Upper lobe of right lung (tissue), 1 donor: Measurements from ENCODE around the gene ERC1. TPM values are rescaled to one million over a fixed set of nuclear protein-coding genes. Genes with fewer than 3 reads are reported as not detected.

Experiments
- ATAC-seq: fragments of 200-7000 bp; cut with Tn5 transposase; one replicate; pipeline ENCODE4 v1.9.1; 2020; ENCODE audit warnings: mild to moderate bottlenecking, moderate library complexity
- DNase-seq: peaks from one replicate; pipeline ENCODE4 v3.0.0-alpha.2; 2020
- H3K27ac ChIP-seq: fragments of 200-600 bp; one replicate; pipeline ENCODE4 v1.8.0; 2022
- H3K27me3 ChIP-seq: fragments of 200-600 bp; one replicate; pipeline ENCODE4 v1.8.0; 2022; ENCODE audit warnings: mild to moderate bottlenecking
- H3K36me3 ChIP-seq: fragments of 200-600 bp; one replicate; pipeline ENCODE4 v1.8.0; 2022
- H3K4me1 ChIP-seq: fragments of 200-600 bp; one replicate; pipeline ENCODE4 v1.8.0; 2022
- H3K4me3 ChIP-seq: fragments of 200-600 bp; one replicate; pipeline ENCODE4 v1.8.0; 2022; ENCODE audit warnings: mild to moderate bottlenecking
- H3K9me3 ChIP-seq: fragments of 200-600 bp; one replicate; pipeline ENCODE4 v1.8.0; 2022
- CTCF ChIP-seq: fragments of 200-600 bp; IDR thresholded peaks from one replicate; pipeline ENCODE4 v1.8.0; 2022; ENCODE audit warnings: antibody characterized with exemption
- intact Hi-C: fragments of 100-400 bp; cut with DNase I; formaldehyde crosslinking; loops from one replicate; pipeline ENCODE4 v1.11.0; 2022
- total RNA-seq: library from RNA; stranded (reverse); fragmentation: NEBNext Ultra II Directional; extraction: Animal tissue kit (Norgen Biotek cat#: 25700); gene quantifications from one replicate; pipeline ENCODE4 v1.2.1, GENCODE V29; 2021
- donor health status: DM: no; HTN: yes; CAD: no; lungs with severe emphysema.

The ERC1 gene
- total RNA-seq, 1 donor from 2014 or later: 54.3 TPM

- Histone ChIP-seq H3K4me1 (no peaks in the 10 kb centered on the region), H3K27me3 (no peaks in the 10 kb centered on the region), H3K36me3 (no peaks in the 10 kb centered on the region), H3K27ac (no peak overlapping the region), H3K9me3 (no peaks in the 10 kb centered on the region), H3K4me3 (no peak overlapping the region)
- no peak for ATAC-seq
- TF ChIP-seq CTCF: no peak
- intact Hi-C loops: no loop called here
- no peak for DNase-seq
Measured at GRCh38 chr12:1011091-1011490, 20.1 kb downstream of the ERC1 start.

GRCh38 chr12:1013618-1014489 lies 22.8 kb downstream of the ERC1 start:
- no peak overlapping the region for H3K27ac ChIP-seq
- ATAC-seq: no peak
- H3K27me3 ChIP-seq: no peaks in the 10 kb centered on the region
- DNase-seq: no peak
- no peaks in the 10 kb centered on the region for H3K9me3 ChIP-seq
- no peaks in the 10 kb centered on the region for H3K4me1 ChIP-seq
- no peak overlapping the region for H3K4me3 ChIP-seq
- no peaks in the 10 kb centered on the region for H3K36me3 ChIP-seq
- TF ChIP-seq CTCF: no peak
- intact Hi-C loops: no loop called here

- H3K27me3 ChIP-seq: no peaks in the 10 kb centered on the region
- no peak overlapping the region for H3K27ac ChIP-seq
- TF ChIP-seq CTCF: no peak
- H3K4me3 ChIP-seq: no peak overlapping the region
- no peaks in the 10 kb centered on the region for H3K9me3 ChIP-seq
- ATAC-seq (no peak), DNase-seq (no peak)
- no peaks in the 10 kb centered on the region for H3K4me1 ChIP-seq
- H3K36me3 ChIP-seq: peaks cover 4% of the 10 kb centered on the region
- intact Hi-C loops: no loop called here
Measured at GRCh38 chr12:1019283-1019682, 28.3 kb downstream of the ERC1 start.

GRCh38 chr12:1020389-1020788 lies 29.4 kb downstream of the ERC1 start:
- H3K9me3 ChIP-seq: no peaks in the 10 kb centered on the region
- DNase-seq: no peak
- no peak for TF ChIP-seq CTCF

GRCh38 chr12:1022032-1022970 lies 31.3 kb downstream of the ERC1 start:
- DNase-seq (no peak), ATAC-seq (no peak)
- H3K27me3 ChIP-seq: no peaks in the 10 kb centered on the region
- no peak overlapping the region for H3K27ac ChIP-seq
- H3K4me3 ChIP-seq: no peak overlapping the region
- TF ChIP-seq CTCF: no peak
- intact Hi-C loops: no loop called here
- no peaks in the 10 kb centered on the region for H3K9me3 ChIP-seq
- H3K36me3 ChIP-seq: peaks cover 4% of the 10 kb centered on the region
- no peaks in the 10 kb centered on the region for H3K4me1 ChIP-seq

More at GRCh38 chr12:1020389-1020788, 29.4 kb downstream of the ERC1 start:
- H3K27ac ChIP-seq: no peak overlapping the region
- ATAC-seq: no peak
- intact Hi-C loops: no loop called here
- H3K4me1 ChIP-seq: no peaks in the 10 kb centered on the region
- H3K4me3 ChIP-seq: no peak overlapping the region
- H3K36me3 ChIP-seq: peaks cover 4% of the 10 kb centered on the region
- no peaks in the 10 kb centered on the region for H3K27me3 ChIP-seq
